HEK293 (cell line): ENCODE results near the gene ZNF768.

ENCODE experiments used
- CTCF ChIA-PET: fragments of 350-600 bp; formaldehyde crosslinking; extraction: SDS; loops from one replicate; lab custom pipeline; 2021; ENCODE audit warnings: antibody characterized with exemption; lab: Yijun Ruan, JAX
- POLR2A ChIA-PET: fragments of 300-600 bp; formaldehyde crosslinking; extraction: SDS; loops from one replicate; lab custom pipeline; 2020; ENCODE audit warnings: antibody characterized with exemption, inconsistent platforms; lab: Yijun Ruan, JAX
- H3K27ac ChIP-seq: fragments of 200-500 bp; sonication (Bioruptor generic); 2 replicates; pipeline ENCODE4 v1.5.1; 2014; ENCODE audit warnings: low read depth, low read length, control low read depth, inconsistent platforms; ENCODE audit errors: extremely low read depth
- H3K36me3 ChIP-seq, 2 experiments: fragments of 200-500 bp in 1 of 2; sonication (Bioruptor generic) in 1 of 2; 1 replicate in 1 of 2; 2 replicates in 1 of 2; pipeline ENCODE4 v1.5.1; 2014 to 2017; ENCODE audit warnings: inconsistent platforms in 2 of 2, low read length in 2 of 2; ENCODE audit not compliant: control insufficient read depth in 2 of 2, insufficient read depth in 1 of 2
- H3K4me1 ChIP-seq: fragments of 200-500 bp; sonication (Bioruptor generic); 2 replicates; pipeline ENCODE4 v1.5.1; 2014; ENCODE audit warnings: mild to moderate bottlenecking, low read length, inconsistent platforms; ENCODE audit not compliant: control insufficient read depth, insufficient read depth
- H3K4me3 ChIP-seq: 2 replicates; pipeline ENCODE4 v1.5.1; 2011; ENCODE audit warnings: low read depth, mild to moderate bottlenecking, control low read depth, low read length, moderate library complexity
- H3K9me3 ChIP-seq: fragments of 200-500 bp; sonication (Bioruptor generic); 2 replicates; pipeline ENCODE4 v1.5.1; 2014; ENCODE audit warnings: low read depth, low read length, inconsistent platforms; ENCODE audit not compliant: control insufficient read depth, insufficient read depth
- BCL11A ChIP-seq: fragments of 450-650 bp; formaldehyde crosslinking; IDR thresholded peaks from 2 replicates; pipeline ENCODE4 v1.5.1; 2016; ENCODE audit warnings: low read depth, missing biosample characterization, missing genetic modification characterization
- FEZF1 ChIP-seq: fragments of 450-650 bp; formaldehyde crosslinking; IDR thresholded peaks from 2 replicates; pipeline ENCODE4 v1.5.1; 2016; ENCODE audit warnings: missing biosample characterization, missing genetic modification characterization
- GLI2 ChIP-seq: fragments of 450-650 bp; formaldehyde crosslinking; IDR thresholded peaks from 2 replicates; pipeline ENCODE4; 2017; ENCODE audit warnings: missing biosample characterization, missing genetic modification characterization, low read depth, borderline replicate concordance
- HOXC10 ChIP-seq: sonication (generic); formaldehyde crosslinking; IDR thresholded peaks from 2 replicates; pipeline ENCODE4 v1.8.1; 2023; ENCODE audit warnings: mild to moderate bottlenecking, missing genetic modification reagents
- KLF10 ChIP-seq: fragments of 450-650 bp; IDR thresholded peaks from 2 replicates; pipeline ENCODE4 v1.5.1; 2018; ENCODE audit warnings: missing biosample characterization, mild to moderate bottlenecking, missing genetic modification characterization
- KLF16 ChIP-seq: fragments of 450-650 bp; formaldehyde crosslinking; IDR thresholded peaks from 2 replicates; pipeline ENCODE4 v1.5.1; 2017; ENCODE audit warnings: missing biosample characterization, missing genetic modification characterization
- KLF9 ChIP-seq: fragments of 450-650 bp; formaldehyde crosslinking; IDR thresholded peaks from 2 replicates; pipeline ENCODE4 v1.5.1; 2016; ENCODE audit warnings: missing biosample characterization, missing genetic modification characterization, low read depth
- PRDM1 ChIP-seq: fragments of 450-650 bp; formaldehyde crosslinking; IDR thresholded peaks from 2 replicates; pipeline ENCODE4; 2016; ENCODE audit warnings: missing biosample characterization, missing genetic modification characterization
- ZNF112 ChIP-seq: fragments of 450-650 bp; formaldehyde crosslinking; IDR thresholded peaks from 2 replicates; pipeline ENCODE4 v1.5.0; 2017; ENCODE audit warnings: missing biosample characterization, missing genetic modification characterization
- ZNF133 ChIP-seq: fragments of 450-650 bp; formaldehyde crosslinking; IDR thresholded peaks from 2 replicates; pipeline ENCODE4 v1.5.1; 2016; ENCODE audit warnings: missing biosample characterization, missing genetic modification characterization
- ZNF140 ChIP-seq: fragments of 450-650 bp; formaldehyde crosslinking; IDR thresholded peaks from 2 replicates; pipeline ENCODE4 v1.5.1; 2016; ENCODE audit warnings: missing biosample characterization, missing genetic modification characterization
- ZNF169 ChIP-seq: fragments of 450-650 bp; formaldehyde crosslinking; IDR thresholded peaks from 2 replicates; pipeline ENCODE4 v1.5.1; 2016; ENCODE audit warnings: missing biosample characterization, missing genetic modification characterization
- ZNF26 ChIP-seq: fragments of 450-650 bp; formaldehyde crosslinking; IDR thresholded peaks from 2 replicates; pipeline ENCODE4 v1.5.1; 2016; ENCODE audit warnings: missing biosample characterization, missing genetic modification characterization
- ZNF335 ChIP-seq: fragments of 450-650 bp; formaldehyde crosslinking; conservative IDR thresholded peaks from 2 replicates; pipeline ENCODE4 v1.5.1; 2016; ENCODE audit warnings: missing biosample characterization, missing genetic modification characterization
- ZNF510 ChIP-seq: fragments of 450-650 bp; formaldehyde crosslinking; IDR thresholded peaks from 2 replicates; pipeline ENCODE4 v1.5.1; 2018; ENCODE audit warnings: mild to moderate bottlenecking, missing genetic modification characterization, missing biosample characterization; ENCODE audit not compliant: insufficient replicate concordance
- ZNF654 ChIP-seq: fragments of 450-650 bp; formaldehyde crosslinking; IDR thresholded peaks from 2 replicates; pipeline ENCODE4 v1.5.1; 2016; ENCODE audit warnings: low read depth, missing biosample characterization, missing genetic modification characterization
- ZXDB ChIP-seq: fragments of 450-650 bp; formaldehyde crosslinking; IDR thresholded peaks from 2 replicates; pipeline ENCODE4 v1.5.1; 2016; ENCODE audit warnings: missing biosample characterization, missing genetic modification characterization
- TF ChIP-seq, protein P1 (sequence below): fragments of 450-650 bp; formaldehyde crosslinking; IDR thresholded peaks from 2 replicates; pipeline ENCODE4 v1.5.1; 2016; ENCODE audit warnings: missing biosample characterization, missing genetic modification characterization

ZNF768 gene

GRCh38 chr16:30555315-30556124, 29.2 kb upstream of the ZNF768 start:
- TF ChIP-seq ZNF510 (tag by site-specific recombination): no peak
- Histone ChIP-seq H3K4me1 (peaks cover 2% of the 10 kb centered on the region; the same call in 1 of the 2 replicates), H3K36me3 (peaks cover 9 to 37% of the 10 kb centered on the region in 2 experiments; a peak in 2 of 3 replicates), H3K4me3 (no peak overlapping the region), H3K9me3 (no peaks in the 10 kb centered on the region), H3K27ac (no peak overlapping the region)
- ChIA-PET POLR2A (interaction anchor here (1.5 to 3.9 kb wide), 2 partner anchors 10 to 21 kb away, joined by 3 to 69 read pairs; partner anchors contain the start of gene ZNF747), CTCF (interaction anchor here (1.5 kb wide), 1 partner anchor 14 kb away, joined by 3 read pairs; no protein-coding TSS in a partner anchor)

DNA sequence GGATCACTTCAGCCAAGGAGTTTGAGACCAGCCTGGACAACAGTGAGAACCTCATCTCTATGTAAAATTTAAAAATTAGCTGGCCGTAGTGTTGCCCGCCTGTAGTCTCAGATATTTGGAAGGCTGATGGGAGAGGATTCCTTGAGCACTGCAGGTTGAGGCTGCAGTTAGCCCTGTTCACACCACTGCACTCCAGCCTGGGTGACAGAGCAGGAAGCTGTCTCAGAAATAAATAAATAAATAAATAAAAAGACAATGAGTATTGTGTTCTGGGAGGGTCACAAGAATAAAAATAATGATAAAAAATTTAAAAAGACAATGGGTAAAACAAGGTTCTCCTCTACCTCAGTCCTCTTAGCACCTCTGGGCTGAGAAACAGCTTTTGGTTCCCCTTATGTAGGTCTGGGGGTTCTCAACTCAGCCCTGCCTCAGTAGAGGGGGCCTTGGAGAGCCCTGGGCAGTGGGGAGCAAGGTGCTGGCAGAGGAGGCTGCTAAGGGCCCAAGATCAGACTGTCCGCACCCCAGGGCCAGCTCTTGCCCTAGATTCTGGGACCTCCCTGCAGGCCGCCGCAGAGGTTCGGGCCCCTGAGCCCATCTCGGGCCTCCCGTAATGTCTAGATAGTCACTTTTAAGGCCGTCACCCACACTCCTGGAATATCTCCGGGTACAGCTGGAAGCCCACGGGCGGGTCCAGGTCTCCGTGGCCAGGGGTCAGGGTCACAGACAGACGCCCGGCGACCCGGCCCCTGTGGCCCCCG, 28.4 kb upstream of the ZNF768 start:
- H3K36me3 ChIP-seq: peaks cover 9 to 37% of the 10 kb centered on the region in 2 experiments; a peak in 2 of 3 replicates
- H3K4me3 ChIP-seq: no peak overlapping the region
- ChIA-PET CTCF (interaction anchor here (1.5 kb wide), 1 partner anchor 13 kb away, joined by 3 read pairs; no protein-coding TSS in a partner anchor), POLR2A (interaction anchor here (1.0 to 1.5 kb wide), 3 partner anchors 11 to 104 kb away, joined by 3 read pairs; partner anchors contain the start of gene FBRS)
- H3K9me3 ChIP-seq: no peaks in the 10 kb centered on the region
- H3K27ac ChIP-seq: no peak overlapping the region
- TF ChIP-seq ZNF169 (tag by site-specific recombination) (no peak), ZXDB (no peak), FEZF1 (tag by site-specific recombination) (no peak), GLI2 (no peak), KLF9 (tag by site-specific recombination) (no peak), BCL11A (no peak), ZNF26 (tag by site-specific recombination) (no peak), ZNF335 (peak; percentile 34; the same call in 1 of the 2 replicates), ZNF654 (tag by site-specific recombination) (no peak), KLF16 (tag by site-specific recombination) (no peak), ZNF140 (tag by site-specific recombination) (no peak), ZNF112 (no peak)
- TF ChIP-seq, protein P1, sequence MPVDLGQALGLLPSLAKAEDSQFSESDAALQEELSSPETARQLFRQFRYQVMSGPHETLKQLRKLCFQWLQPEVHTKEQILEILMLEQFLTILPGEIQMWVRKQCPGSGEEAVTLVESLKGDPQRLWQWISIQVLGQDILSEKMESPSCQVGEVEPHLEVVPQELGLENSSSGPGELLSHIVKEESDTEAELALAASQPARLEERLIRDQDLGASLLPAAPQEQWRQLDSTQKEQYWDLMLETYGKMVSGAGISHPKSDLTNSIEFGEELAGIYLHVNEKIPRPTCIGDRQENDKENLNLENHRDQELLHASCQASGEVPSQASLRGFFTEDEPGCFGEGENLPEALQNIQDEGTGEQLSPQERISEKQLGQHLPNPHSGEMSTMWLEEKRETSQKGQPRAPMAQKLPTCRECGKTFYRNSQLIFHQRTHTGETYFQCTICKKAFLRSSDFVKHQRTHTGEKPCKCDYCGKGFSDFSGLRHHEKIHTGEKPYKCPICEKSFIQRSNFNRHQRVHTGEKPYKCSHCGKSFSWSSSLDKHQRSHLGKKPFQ (tag by site-specific recombination): peak; percentile 70; the same call in 1 of the 2 replicates
- TF ChIP-seq, all 188 proteins: peak for 2
- H3K4me1 ChIP-seq: peaks cover 2% of the 10 kb centered on the region; the same call in 1 of the 2 replicates

GRCh38 chr16:30553393-30553899, 27.1 kb upstream of the ZNF768 start:
- Histone ChIP-seq H3K4me1 (peaks cover 10% of the 10 kb centered on the region), H3K27ac (no peak overlapping the region; the same call in 1 of the 2 replicates), H3K4me3 (no peak overlapping the region)
- POLR2A ChIA-PET: interaction anchor here (1.2 to 1.8 kb wide), 4 partner anchors 17 to 105 kb away, joined by 3 to 7 read pairs (median 5); partner anchors contain the start of genes FBRS and ZNF747
- CTCF ChIA-PET: interaction anchor here (1.1 kb wide), 1 partner anchor 75 kb away, joined by 3 read pairs; no protein-coding TSS in a partner anchor
- TF ChIP-seq KLF10 (tag by site-specific recombination) (peak; percentile 60), ZNF133 (tag by site-specific recombination) (no peak), HOXC10 (CRISPR knock-in tag) (no peak), PRDM1 (tag by site-specific recombination) (peak; percentile 43)
- TF ChIP-seq, all 188 proteins: peak for 2
- peaks cover 9 to 37% of the 10 kb centered on the region in 2 experiments; a peak in 2 of 3 replicates for H3K36me3 ChIP-seq
- H3K9me3 ChIP-seq: no peaks in the 10 kb centered on the region
